ENCODE data around the gene MFAP5. TPM values are rescaled to one million over a fixed set of nuclear protein-coding genes. Genes with fewer than 3 reads are reported as not detected.

The MFAP5 gene
- total RNA-seq, 2 experiments from 2014 or later, result not detected

- ChIA-PET CTCF (no interaction called here), POLR2A (no interaction called here)
- Mint-ChIP-seq H3K9me3 (no peaks in the 10 kb centered on the region), H3K27ac (no peak overlapping the region), H3K4me1 (no peaks in the 10 kb centered on the region), H3K27me3 (peaks cover 14% of the 10 kb centered on the region), H3K36me3 (ENCODE audit: low read depth) (no peaks in the 10 kb centered on the region), H3K4me3 (no peak overlapping the region)
- no peak for DNase-seq
These were observed 27.1 kb upstream of the MFAP5 start for GRCh38 chr12:8689681-8690080.

- CTCF ChIA-PET, result interaction anchor here (0.6 to 1.0 kb wide), 4 partner anchors 30 to 261 kb away, joined by 3 to 5 read pairs (median 4); partner anchors contain the start of gene M6PR
- no peaks in the 10 kb centered on the region for H3K36me3 Mint-ChIP-seq (ENCODE audit: low read depth)
These were observed 25.4 kb upstream of the MFAP5 start for GRCh38 chr12:8687846-8688601.

GRCh38 chr12:8685051-8685450 is 22.4 kb upstream of the MFAP5 start:
- Mint-ChIP-seq H3K27me3 (peaks cover 16% of the 10 kb centered on the region), H3K27ac (no peak overlapping the region), H3K4me3 (no peak overlapping the region), H3K9me3 (no peaks in the 10 kb centered on the region), H3K4me1 (no peaks in the 10 kb centered on the region), H3K36me3 (ENCODE audit: low read depth) (no peaks in the 10 kb centered on the region)
- CTCF ChIA-PET, result interaction anchor here (0.8 to 1.1 kb wide), 5 partner anchors 28 to 364 kb away, joined by 3 read pairs; no protein-coding TSS in a partner anchor
- POLR2A ChIA-PET, result no interaction called here
- DNase-seq, result no peak

More at GRCh38 chr12:8687846-8688601, 25.4 kb upstream of the MFAP5 start:
- Mint-ChIP-seq H3K4me3 (no peak overlapping the region), H3K4me1 (no peaks in the 10 kb centered on the region), H3K27ac (no peak overlapping the region), H3K27me3 (peaks cover 16% of the 10 kb centered on the region), H3K9me3 (no peaks in the 10 kb centered on the region)
- POLR2A ChIA-PET, result interaction anchor here (1.5 kb wide), 1 partner anchor 9 kb away, joined by 5 read pairs; the partner anchor contains the start of gene RIMKLB
- DNase-seq, result no peak

GRCh38 chr12:8681129-8681884 is 18.7 kb upstream of the MFAP5 start:
- no peak for DNase-seq
- H3K36me3 Mint-ChIP-seq (ENCODE audit: low read depth), result no peaks in the 10 kb centered on the region
- H3K27ac Mint-ChIP-seq, result no peak overlapping the region
- H3K4me3 Mint-ChIP-seq, result no peak overlapping the region
- peaks cover 18% of the 10 kb centered on the region for H3K27me3 Mint-ChIP-seq
- CTCF ChIA-PET, result interaction anchor here (0.8 to 2.2 kb wide), 9 partner anchors 8 to 370 kb away, joined by 3 to 15 read pairs (median 4); partner anchors contain the start of gene M6PR
- no peaks in the 10 kb centered on the region for H3K4me1 Mint-ChIP-seq
- POLR2A ChIA-PET, result no interaction called here
- no peaks in the 10 kb centered on the region for H3K9me3 Mint-ChIP-seq

GRCh38 chr12:8680533-8680932 is 17.9 kb upstream of the MFAP5 start:
- no peak for DNase-seq
- Mint-ChIP-seq H3K27me3 (peaks cover 20% of the 10 kb centered on the region), H3K36me3 (ENCODE audit: low read depth) (no peaks in the 10 kb centered on the region), H3K4me3 (no peak overlapping the region), H3K9me3 (no peaks in the 10 kb centered on the region), H3K27ac (no peak overlapping the region), H3K4me1 (no peaks in the 10 kb centered on the region)
- ChIA-PET POLR2A (no interaction called here), CTCF (interaction anchor here (2.1 to 2.2 kb wide), 2 partner anchors 180 to 369 kb away, joined by 7 to 15 read pairs; no protein-coding TSS in a partner anchor)

GRCh38 chr12:8678661-8679111 is 16.1 kb upstream of the MFAP5 start:
- H3K4me3 Mint-ChIP-seq, result no peak overlapping the region
- no peak overlapping the region for H3K27ac Mint-ChIP-seq
- DNase-seq, result no peak
- H3K9me3 Mint-ChIP-seq, result no peaks in the 10 kb centered on the region
- peaks cover 18% of the 10 kb centered on the region for H3K27me3 Mint-ChIP-seq
- ChIA-PET POLR2A (no interaction called here), CTCF (interaction anchor here (0.6 kb wide), 1 partner anchor 38 kb away, joined by 3 read pairs; no protein-coding TSS in a partner anchor)
- no peaks in the 10 kb centered on the region for H3K36me3 Mint-ChIP-seq (ENCODE audit: low read depth)
- H3K4me1 Mint-ChIP-seq, result no peaks in the 10 kb centered on the region

GRCh38 chr12:8677362-8677761 is 14.7 kb upstream of the MFAP5 start:
- ChIA-PET CTCF (interaction anchor here (0.8 to 2.9 kb wide), 3 partner anchors 183 to 372 kb away, joined by 3 to 9 read pairs (median 8); no protein-coding TSS in a partner anchor), POLR2A (no interaction called here)
- Mint-ChIP-seq H3K4me1 (no peaks in the 10 kb centered on the region), H3K27ac (no peak overlapping the region), H3K27me3 (peaks cover 14% of the 10 kb centered on the region), H3K4me3 (no peak overlapping the region), H3K9me3 (no peaks in the 10 kb centered on the region), H3K36me3 (ENCODE audit: low read depth) (no peaks in the 10 kb centered on the region)
- no peak for DNase-seq

- no peaks in the 10 kb centered on the region for H3K4me1 Mint-ChIP-seq
- H3K27me3 Mint-ChIP-seq, result peaks cover 9% of the 10 kb centered on the region
- ChIA-PET POLR2A (no interaction called here), CTCF (interaction anchor here (1.7 to 2.9 kb wide), 2 partner anchors 184 to 214 kb away, joined by 8 to 9 read pairs; no protein-coding TSS in a partner anchor)
- H3K9me3 Mint-ChIP-seq, result no peaks in the 10 kb centered on the region
- DNase-seq, result no peak
- no peak overlapping the region for H3K27ac Mint-ChIP-seq
- H3K4me3 Mint-ChIP-seq, result no peak overlapping the region
- H3K36me3 Mint-ChIP-seq (ENCODE audit: low read depth), result no peaks in the 10 kb centered on the region
These were observed 14.0 kb upstream of the MFAP5 start for GRCh38 chr12:8676651-8677050.

GRCh38 chr12:8675591-8676036 is 13.0 kb upstream of the MFAP5 start:
- peaks cover 8% of the 10 kb centered on the region for H3K27me3 Mint-ChIP-seq
- no peak overlapping the region for H3K27ac Mint-ChIP-seq
- DNase-seq, result no peak
- H3K9me3 Mint-ChIP-seq, result no peaks in the 10 kb centered on the region
- CTCF ChIA-PET, result interaction anchor here (1.7 to 2.9 kb wide), 2 partner anchors 185 to 215 kb away, joined by 8 to 9 read pairs; no protein-coding TSS in a partner anchor
- POLR2A ChIA-PET, result no interaction called here
- no peaks in the 10 kb centered on the region for H3K36me3 Mint-ChIP-seq (ENCODE audit: low read depth)
- H3K4me3 Mint-ChIP-seq, result no peak overlapping the region
- no peaks in the 10 kb centered on the region for H3K4me1 Mint-ChIP-seq

- no peak for DNase-seq
- CTCF ChIA-PET, result interaction anchor here (1.1 kb wide), 1 partner anchor 9 kb away, joined by 4 read pairs; no protein-coding TSS in a partner anchor
- no peak overlapping the region for H3K4me3 Mint-ChIP-seq
- no peaks in the 10 kb centered on the region for H3K9me3 Mint-ChIP-seq
- POLR2A ChIA-PET, result no interaction called here
- no peaks in the 10 kb centered on the region for H3K36me3 Mint-ChIP-seq (ENCODE audit: low read depth)
- H3K27ac Mint-ChIP-seq, result no peak overlapping the region
- H3K4me1 Mint-ChIP-seq, result no peaks in the 10 kb centered on the region
- peaks cover 9% of the 10 kb centered on the region for H3K27me3 Mint-ChIP-seq
These were observed 9.8 kb upstream of the MFAP5 start for GRCh38 chr12:8672381-8672780.

GRCh38 chr12:8668441-8668840 is 5.8 kb upstream of the MFAP5 start:
- ChIA-PET POLR2A (no interaction called here), CTCF (interaction anchor here (0.9 kb wide), 1 partner anchor 11 kb away, joined by 5 read pairs; no protein-coding TSS in a partner anchor)

GRCh38 chr12:8667270-8667669 is 4.6 kb upstream of the MFAP5 start:
- ChIA-PET POLR2A (no interaction called here), CTCF (interaction anchor here (0.6 to 1.0 kb wide), 2 partner anchors 223 to 382 kb away, joined by 3 read pairs; no protein-coding TSS in a partner anchor)
- H3K27ac Mint-ChIP-seq, result no peak overlapping the region
- no peak overlapping the region for H3K4me3 Mint-ChIP-seq
- no peak for DNase-seq
- no peaks in the 10 kb centered on the region for H3K4me1 Mint-ChIP-seq
- H3K27me3 Mint-ChIP-seq, result peaks cover 7% of the 10 kb centered on the region
- no peaks in the 10 kb centered on the region for H3K9me3 Mint-ChIP-seq
- H3K36me3 Mint-ChIP-seq (ENCODE audit: low read depth), result no peaks in the 10 kb centered on the region

More at GRCh38 chr12:8668441-8668840, 5.8 kb upstream of the MFAP5 start:
- Mint-ChIP-seq H3K9me3 (no peaks in the 10 kb centered on the region), H3K4me3 (no peak overlapping the region), H3K27me3 (peaks cover 7% of the 10 kb centered on the region), H3K36me3 (ENCODE audit: low read depth) (no peaks in the 10 kb centered on the region), H3K27ac (no peak overlapping the region), H3K4me1 (no peaks in the 10 kb centered on the region)
- DNase-seq, result no peak

- H3K36me3 Mint-ChIP-seq (ENCODE audit: low read depth), result no peaks in the 10 kb centered on the region
- no peak overlapping the region for H3K27ac Mint-ChIP-seq
- no peak overlapping the region for H3K4me3 Mint-ChIP-seq
- CTCF ChIA-PET, result interaction anchor here (1.3 kb wide), 1 partner anchor 8 kb away, joined by 5 read pairs; no protein-coding TSS in a partner anchor
- POLR2A ChIA-PET, result no interaction called here
- peaks cover 7% of the 10 kb centered on the region for H3K27me3 Mint-ChIP-seq
- H3K4me1 Mint-ChIP-seq, result no peaks in the 10 kb centered on the region
- no peak for DNase-seq
- no peaks in the 10 kb centered on the region for H3K9me3 Mint-ChIP-seq
These were observed 3.1 kb upstream of the MFAP5 start for GRCh38 chr12:8665759-8666158.
